IMR-90 (cell line): ENCODE data around the gene SLC33A1. TPM values are rescaled to one million over a fixed set of nuclear protein-coding genes. Genes with fewer than 3 reads are reported as not detected.

ENCODE experiments used
- ATAC-seq: fragments of 200-7000 bp; cut with Tn5 transposase; 2 replicates; pipeline ENCODE4 v1.9.1; 2020; ENCODE audit warnings: low read depth, mild to moderate bottlenecking, moderate library complexity
- BruUV-seq: library from RNA; stranded (reverse); fragments of 400-500 nt; replicated peaks from 2 replicates; lab custom pipeline; 2021; lab: Mats Ljungman, UMichigan
- CTCF ChIA-PET: fragments of 300-600 bp; formaldehyde crosslinking; extraction: SDS; loops from one replicate; lab custom pipeline; 2021; ENCODE audit warnings: antibody characterized with exemption; lab: Yijun Ruan, JAX
- POLR2A ChIA-PET: fragments of 300-600 bp; sonication (Branson Sonifier 250); formaldehyde crosslinking; loops from one replicate; lab custom pipeline; 2022; ENCODE audit warnings: antibody characterized with exemption; ENCODE audit not compliant: unreplicated experiment; lab: Charles Lee
- DNase-seq: peaks from one replicate; pipeline ENCODE4 v3.0.0; 2013
- H2AFZ ChIP-seq: replicated peaks from 2 replicates; pipeline ENCODE3; 2013; ENCODE audit warnings: low read length, mild to moderate bottlenecking; ENCODE audit not compliant: poor library complexity
- H2AK5ac ChIP-seq: 2 replicates; pipeline ENCODE4 v1.6.1; 2013; ENCODE audit warnings: low read depth, low read length, inconsistent platforms
- H2AK9ac ChIP-seq: replicated peaks from 2 replicates; pipeline ENCODE3; 2013; ENCODE audit warnings: mild to moderate bottlenecking, low read depth, low read length, moderate library complexity; ENCODE audit not compliant: poor library complexity
- H2BK120ac ChIP-seq: 2 replicates; pipeline ENCODE4 v1.6.1; 2013; ENCODE audit warnings: low read depth, low read length, inconsistent platforms
- H2BK15ac ChIP-seq: 3 replicates; pipeline ENCODE4 v1.6.1; 2013; ENCODE audit warnings: low read depth, low read length, inconsistent platforms
- H2BK20ac ChIP-seq: 2 replicates; pipeline ENCODE4 v1.6.1; 2013; ENCODE audit warnings: low read depth, mild to moderate bottlenecking, inconsistent platforms, low read length, moderate library complexity
- H2BK5ac ChIP-seq: 2 replicates; pipeline ENCODE4 v1.6.1; 2013; ENCODE audit warnings: mild to moderate bottlenecking, low read depth, low read length, inconsistent platforms; ENCODE audit not compliant: poor library complexity, severe bottlenecking
- H3K14ac ChIP-seq: replicated peaks from 2 replicates; pipeline ENCODE4 v1.6.1; 2013; ENCODE audit warnings: low read depth, low read length, inconsistent platforms
- H3K18ac ChIP-seq: 2 replicates; pipeline ENCODE4 v1.6.1; 2013; ENCODE audit warnings: low read depth, low read length, control low read depth
- H3K23ac ChIP-seq: 2 replicates; pipeline ENCODE4 v1.6.1; 2013; ENCODE audit warnings: low read depth, low read length, inconsistent platforms
- H3K27ac ChIP-seq: 2 replicates; pipeline ENCODE4 v1.5.1; 2013; ENCODE audit warnings: mild to moderate bottlenecking, control low read depth, low read length; ENCODE audit not compliant: insufficient read depth
- H3K27me3 ChIP-seq: 2 replicates; pipeline ENCODE4 v1.6.1; 2013; ENCODE audit warnings: low read length; ENCODE audit not compliant: control insufficient read depth, insufficient read depth
- H3K36me3 ChIP-seq: 2 replicates; pipeline ENCODE4 v1.6.1; 2013; ENCODE audit warnings: low read length, mixed read lengths; ENCODE audit not compliant: control insufficient read depth, insufficient read depth
- H3K4ac ChIP-seq: 2 replicates; pipeline ENCODE4 v1.6.1; 2013; ENCODE audit warnings: low read depth, low read length, inconsistent platforms
- H3K4me1 ChIP-seq: 2 replicates; pipeline ENCODE4 v1.6.1; 2013; ENCODE audit warnings: low read length, mixed read lengths; ENCODE audit not compliant: control insufficient read depth, insufficient read depth
- H3K4me2 ChIP-seq: 2 replicates; pipeline ENCODE4 v1.6.1; 2013; ENCODE audit warnings: low read depth, mild to moderate bottlenecking, control low read depth, low read length, moderate library complexity
- H3K4me3 ChIP-seq: 2 replicates; pipeline ENCODE4 v1.5.1; 2013; ENCODE audit warnings: low read depth, mild to moderate bottlenecking, control low read depth, low read length, moderate library complexity; ENCODE audit not compliant: insufficient read depth
- H3K56ac ChIP-seq: 2 replicates; pipeline ENCODE4 v1.6.1; 2013; ENCODE audit warnings: low read length, inconsistent platforms; ENCODE audit not compliant: insufficient read depth; ENCODE audit errors: extremely low read depth
- H3K79me1 ChIP-seq, 2 experiments: 2 replicates each; pipeline ENCODE4 v1.6.1; 2013; ENCODE audit warnings: low read length in 2 of 2, inconsistent platforms in 1 of 2, low read depth in 1 of 2
- H3K9ac ChIP-seq: 2 replicates; pipeline ENCODE4 v1.6.1; 2013; ENCODE audit warnings: low read depth, low read length, control low read depth
- H3K9me1 ChIP-seq: 2 replicates; pipeline ENCODE4 v1.6.1; 2013; ENCODE audit warnings: low read length, inconsistent platforms; ENCODE audit not compliant: insufficient read depth
- H3K9me3 ChIP-seq: 2 replicates; pipeline ENCODE4 v1.6.1; 2013; ENCODE audit warnings: low read length; ENCODE audit not compliant: control insufficient read depth, insufficient read depth
- H4K20me1 ChIP-seq: 2 replicates; pipeline ENCODE4 v1.6.1; 2013; ENCODE audit warnings: low read length, inconsistent platforms; ENCODE audit not compliant: insufficient read depth
- H4K5ac ChIP-seq: 2 replicates; pipeline ENCODE4 v1.6.1; 2013; ENCODE audit warnings: mild to moderate bottlenecking, low read depth, low read length, control low read depth
- H4K8ac ChIP-seq, 2 experiments: 2 replicates each; pipeline ENCODE4 v1.6.1; 2013; ENCODE audit warnings: low read depth in 2 of 2, low read length in 2 of 2, control low read depth in 1 of 2, inconsistent platforms in 1 of 2
- H4K91ac ChIP-seq: 2 replicates; pipeline ENCODE4 v1.6.1; 2013; ENCODE audit warnings: low read depth, low read length, inconsistent platforms; ENCODE audit not compliant: insufficient read depth
- BHLHE40 ChIP-seq: fragments of 150-350 bp; IDR thresholded peaks from 2 replicates; pipeline ENCODE4 v1.6.1; 2016; ENCODE audit warnings: mild to moderate bottlenecking, low read depth, low read length
- CEBPB ChIP-seq: IDR thresholded peaks from 2 replicates; pipeline ENCODE4 v1.6.1; 2012; ENCODE audit warnings: low read depth, low read length, improper control_type of control experiment
- CHD1 ChIP-seq: IDR thresholded peaks from 2 replicates; pipeline ENCODE4 v1.6.1; 2012; ENCODE audit warnings: low read depth, low read length, improper control_type of control experiment
- CTCF ChIP-seq: conservative IDR thresholded peaks from 2 replicates; pipeline ENCODE4 v1.5.1; 2012; ENCODE audit warnings: mild to moderate bottlenecking, low read depth, low read length, improper control_type of control experiment
- FOS ChIP-seq: fragments of 150-350 bp; IDR thresholded peaks from 2 replicates; pipeline ENCODE4 v1.6.1; 2016; ENCODE audit warnings: low read depth, low read length
- MAFK ChIP-seq: IDR thresholded peaks from 2 replicates; pipeline ENCODE4 v1.6.1; 2012; ENCODE audit warnings: low read depth, low read length, improper control_type of control experiment
- MAZ ChIP-seq: IDR thresholded peaks from 2 replicates; pipeline ENCODE4 v1.6.1; 2012; ENCODE audit warnings: low read depth, mild to moderate bottlenecking, low read length, improper control_type of control experiment, moderate library complexity, borderline replicate concordance
- MXI1 ChIP-seq: IDR thresholded peaks from 2 replicates; pipeline ENCODE4 v1.6.1; 2012; ENCODE audit warnings: low read depth, mild to moderate bottlenecking, low read length, moderate library complexity, borderline replicate concordance
- NFE2L2 ChIP-seq: fragments of 150-350 bp; IDR thresholded peaks from 2 replicates; pipeline ENCODE4 v1.6.1; 2016; ENCODE audit warnings: low read depth, mild to moderate bottlenecking, low read length
- POLR2A ChIP-seq: IDR thresholded peaks from 2 replicates; pipeline ENCODE4 v1.6.1; 2012; ENCODE audit warnings: mild to moderate bottlenecking, low read depth, low read length
- RAD21 ChIP-seq: IDR thresholded peaks from 2 replicates; pipeline ENCODE4 v1.6.1; 2012; ENCODE audit warnings: low read length, improper control_type of control experiment
- RCOR1 ChIP-seq: IDR thresholded peaks from 2 replicates; pipeline ENCODE4 v1.6.1; 2012; ENCODE audit warnings: mild to moderate bottlenecking, low read length, improper control_type of control experiment; ENCODE audit not compliant: insufficient replicate concordance
- RFX5 ChIP-seq: IDR thresholded peaks from 2 replicates; pipeline ENCODE4 v1.8.0; 2012; ENCODE audit warnings: low read depth, mild to moderate bottlenecking, low read length, moderate library complexity
- SMC3 ChIP-seq: fragments of 150-350 bp; IDR thresholded peaks from 2 replicates; pipeline ENCODE4 v1.6.1; 2016; ENCODE audit warnings: low read depth, mild to moderate bottlenecking, antibody characterized with exemption, low read length, moderate library complexity
- WGBS, 2 experiments: methylation state at CpG; one replicate each; pipeline versions ENCODE4 v1.1.5 to v1.1.7; 2013; ENCODE audit warnings: missing lambda C conversion rate in 2 of 2; ENCODE audit not compliant: insufficient read length in 1 of 2; ENCODE audit errors: extremely low coverage in 2 of 2; 5-methylcytosine and 5-hydroxymethylcytosine counted together
- dilution Hi-C: fragments of 300-500 bp; cut with HindIII; formaldehyde crosslinking; loops from one replicate; pipeline ENCODE4 v1.14.3; 2018; ENCODE audit warnings: low sequenced_read_pairs; ENCODE audit not compliant: unreplicated experiment
- in situ Hi-C: fragments of 300-500 bp; cut with MboI; formaldehyde crosslinking; loops from 3 replicates; pipeline ENCODE4 v1.14.3; 2019; ENCODE audit warnings: low sequenced_read_pairs, inconsistent platforms, mixed read lengths
- intact Hi-C: fragments of 100-400 bp; cut with micrococcal nuclease; formaldehyde crosslinking; loops from 2 replicates; pipeline ENCODE4 v1.10.0; 2022
- polyA plus RNA-seq, 3 experiments: library from polyadenylated mRNA; depleted of rRNA; stranded (reverse); fragments of >200 nt; gene quantifications; 2 replicates each; pipeline ENCODE4 v1.2.3, GENCODE V29; 2012; ENCODE audit warnings: low replicate concordance in 1 of 3
- total RNA-seq: library from RNA; depleted of rRNA; stranded (reverse); fragments of >200 nt; gene quantifications from 2 replicates; pipeline ENCODE4 v1.2.3, GENCODE V29; 2012
- TF ChIP-seq, protein P1 (sequence below): fragments of 150-350 bp; IDR thresholded peaks from 2 replicates; pipeline ENCODE4 v1.6.1; 2016; ENCODE audit warnings: low read depth, mild to moderate bottlenecking, low read length, moderate library complexity, borderline replicate concordance

Gene SLC33A1
- total and polyA plus RNA-seq, 2 of the 4 experiments (the other 2 are of a cell fraction) = 12.9 to 32.4 TPM

- no peaks in the 10 kb centered on the region for H4K20me1 ChIP-seq
- no peaks in the 10 kb centered on the region for H3K9me3 ChIP-seq
- H3K23ac ChIP-seq = no peak overlapping the region
- no peak overlapping the region for H2AK5ac ChIP-seq
- ChIA-PET CTCF (interaction anchor here (0.6 kb wide), 1 partner anchor 148 kb away, joined by 4 read pairs; no protein-coding TSS in a partner anchor), POLR2A (no interaction called here)
- no peak overlapping the region for H2AFZ ChIP-seq
- intact Hi-C loops (no loop called here), dilution Hi-C loops (no loop called here), in situ Hi-C loops (no loop called here)
- no peak overlapping the region for H2AK9ac ChIP-seq
- no peak overlapping the region for H3K4me2 ChIP-seq
- ATAC-seq (no peak), DNase-seq (no peak)
- no TSS peak for BruUV-seq
- H3K27me3 ChIP-seq = no peaks in the 10 kb centered on the region
- no peak overlapping the region for H3K9ac ChIP-seq
- no peak overlapping the region for H3K4me3 ChIP-seq
- no peak overlapping the region for H4K8ac ChIP-seq
- no peaks in the 10 kb centered on the region for H3K4me1 ChIP-seq
- H2BK120ac ChIP-seq = no peak overlapping the region
- H3K18ac ChIP-seq = no peak overlapping the region
- H2BK20ac ChIP-seq = no peak overlapping the region
- no peaks in the 10 kb centered on the region; the same call in 1 of the 2 replicates for H3K36me3 ChIP-seq
- H3K79me1 ChIP-seq = no peaks in the 10 kb centered on the region; a peak in 1 of 4 replicates
- no peak overlapping the region for H4K5ac ChIP-seq
- no CpG with 5 or more reads among the region's 1 CpG for WGBS, 2 experiments
- no peaks in the 10 kb centered on the region for H3K9me1 ChIP-seq
- no peak overlapping the region for H3K27ac ChIP-seq
- no peak overlapping the region for H3K14ac ChIP-seq
- no peak overlapping the region for H3K4ac ChIP-seq
- H2BK5ac ChIP-seq = no peak overlapping the region
- no peak overlapping the region for H2BK15ac ChIP-seq
- TF ChIP-seq, protein P1, sequence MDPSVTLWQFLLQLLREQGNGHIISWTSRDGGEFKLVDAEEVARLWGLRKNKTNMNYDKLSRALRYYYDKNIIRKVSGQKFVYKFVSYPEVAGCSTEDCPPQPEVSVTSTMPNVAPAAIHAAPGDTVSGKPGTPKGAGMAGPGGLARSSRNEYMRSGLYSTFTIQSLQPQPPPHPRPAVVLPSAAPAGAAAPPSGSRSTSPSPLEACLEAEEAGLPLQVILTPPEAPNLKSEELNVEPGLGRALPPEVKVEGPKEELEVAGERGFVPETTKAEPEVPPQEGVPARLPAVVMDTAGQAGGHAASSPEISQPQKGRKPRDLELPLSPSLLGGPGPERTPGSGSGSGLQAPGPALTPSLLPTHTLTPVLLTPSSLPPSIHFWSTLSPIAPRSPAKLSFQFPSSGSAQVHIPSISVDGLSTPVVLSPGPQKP = no peak
- no peak for TF ChIP-seq FOS
- TF ChIP-seq POLR2A = no peak
- no peak for TF ChIP-seq MAZ
- no peak for TF ChIP-seq CEBPB
- TF ChIP-seq BHLHE40 = no peak
- TF ChIP-seq MAFK = no peak
- TF ChIP-seq CTCF = no peak
- no peak for TF ChIP-seq SMC3
- TF ChIP-seq MXI1 = no peak
- TF ChIP-seq NFE2L2 = no peak
- no peak for TF ChIP-seq RFX5
- no peak for TF ChIP-seq CHD1
- TF ChIP-seq RCOR1 = no peak
- no peak for TF ChIP-seq RAD21
- no peak overlapping the region for H4K91ac ChIP-seq
- H3K56ac ChIP-seq = no peak overlapping the region
Observed at GRCh38 chr3:155792532-155792931, 61.7 kb downstream of the SLC33A1 start.
